NCI-H2196 (cell line): ENCODE results near the gene MICAL3.

ENCODE experiments used
- DNase-seq: peaks from one replicate; lab custom pipeline; 2025; ENCODE audit not compliant: unreplicated experiment; lab: John Stamatoyannopoulos, UW

The MICAL3 gene

DNA sequence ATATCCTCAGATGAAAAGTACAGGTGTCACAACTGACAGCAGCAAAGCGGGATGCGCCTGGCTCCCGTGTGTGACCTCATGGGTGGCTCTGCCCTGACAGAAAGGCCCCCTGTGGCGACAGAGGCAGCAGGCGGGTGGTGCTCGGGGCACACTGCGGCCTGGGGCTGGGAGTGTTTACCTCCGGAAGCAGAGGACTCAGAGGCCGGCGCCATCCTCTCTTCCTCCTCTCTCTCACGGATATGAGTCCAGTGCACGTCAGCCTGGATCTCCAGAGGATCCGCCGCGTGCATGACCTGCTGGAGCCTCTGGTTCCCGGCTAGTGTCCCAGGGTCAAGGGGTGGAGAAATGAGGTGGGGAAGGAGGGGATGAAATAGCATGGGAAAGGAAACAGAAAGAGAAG lies 196.9 kb downstream of the MICAL3 start:
- no peak for DNase-seq

DNA sequence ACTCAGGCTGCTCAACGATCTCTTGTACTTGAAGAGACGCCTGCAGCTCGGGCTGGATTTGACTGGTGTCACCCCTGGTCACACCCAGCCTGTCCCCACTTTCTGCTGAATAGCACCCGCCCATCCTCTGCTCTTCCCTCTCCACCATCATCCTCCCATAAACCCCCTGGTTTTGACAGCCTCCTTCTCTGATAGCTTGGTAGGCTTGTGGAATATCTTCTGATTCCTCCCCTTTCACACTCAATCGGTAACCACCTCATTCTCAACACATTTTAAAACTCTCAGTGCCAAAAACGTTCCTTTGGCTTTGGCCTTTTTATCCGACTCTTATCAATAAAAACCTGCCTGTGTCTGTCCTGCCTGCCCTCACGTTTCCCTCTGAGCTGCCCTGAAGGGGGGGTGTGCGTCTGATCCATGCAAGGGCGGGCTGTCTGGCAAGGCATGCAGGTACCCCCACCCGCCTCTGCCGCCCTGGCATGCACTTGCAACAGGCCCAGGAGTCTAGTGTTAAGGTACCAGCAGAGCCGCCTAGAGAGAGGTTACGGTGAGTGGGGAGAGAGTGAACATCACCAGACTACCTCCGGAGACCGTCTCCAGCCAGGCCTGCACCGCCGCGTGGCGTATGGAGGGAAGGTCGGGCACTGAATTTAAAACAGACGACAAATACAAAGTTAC lies 198.3 kb downstream of the MICAL3 start:
- DNase-seq, result no peak

DNA sequence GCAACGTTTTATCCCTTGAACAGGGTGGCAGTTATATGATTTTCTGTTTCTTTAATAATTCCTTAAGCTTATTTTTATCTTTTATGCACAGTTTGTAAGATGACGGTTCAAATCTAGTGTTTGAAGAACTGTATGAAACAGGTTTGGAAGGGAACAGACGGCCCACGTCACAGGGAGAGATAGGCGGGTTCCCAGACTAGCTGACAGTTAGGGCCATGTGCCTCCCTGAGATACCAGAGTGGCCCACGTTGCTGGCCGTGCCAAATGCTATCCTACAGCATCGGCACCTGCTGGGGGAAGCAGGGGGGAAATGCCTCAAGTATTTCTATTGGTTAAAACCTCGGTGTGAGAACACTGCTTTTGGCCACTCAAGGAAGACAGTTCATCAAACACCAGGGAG lies 199.9 kb downstream of the MICAL3 start:
- DNase-seq, result no peak

DNA sequence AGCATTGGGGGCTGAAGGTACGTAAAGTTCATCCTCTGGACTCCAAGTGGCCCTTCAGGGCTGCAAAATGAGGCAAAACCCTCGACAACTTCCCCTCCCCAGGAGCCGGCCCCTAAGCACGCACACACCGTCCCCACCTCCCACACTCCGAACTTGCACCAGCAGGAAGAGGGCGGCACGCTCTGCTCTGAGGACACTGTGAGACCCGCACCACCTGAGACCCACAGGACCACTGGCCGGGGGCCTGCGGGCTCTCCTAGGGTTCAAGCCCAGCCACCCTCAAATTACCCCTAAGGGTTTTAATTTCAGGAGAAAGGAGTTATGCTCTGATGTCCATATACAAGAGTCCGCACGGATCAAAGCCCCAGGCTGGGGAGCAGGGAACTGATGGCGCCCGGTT lies 200.4 kb downstream of the MICAL3 start:
- no peak for DNase-seq

DNA sequence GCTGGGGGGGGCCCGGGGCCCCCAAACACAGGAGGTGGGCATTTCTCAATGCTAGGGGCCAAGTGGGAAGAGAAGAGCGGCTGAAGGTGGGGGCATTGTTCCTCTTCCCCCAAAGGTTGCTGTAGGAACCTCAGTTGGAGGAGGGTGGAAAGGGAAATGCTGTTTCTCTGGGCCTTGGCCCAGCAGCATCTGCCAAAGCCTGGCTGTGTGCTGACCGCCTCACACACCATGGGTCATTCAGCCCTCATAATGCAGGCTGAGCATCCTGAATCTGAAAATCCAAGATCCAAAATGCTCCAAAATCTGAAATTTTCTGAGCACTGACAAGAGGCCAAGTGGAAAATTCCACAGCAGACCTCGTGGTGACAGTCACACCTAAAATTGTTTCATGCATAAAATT lies 201.1 kb downstream of the MICAL3 start:
- DNase-seq, result no peak

DNA sequence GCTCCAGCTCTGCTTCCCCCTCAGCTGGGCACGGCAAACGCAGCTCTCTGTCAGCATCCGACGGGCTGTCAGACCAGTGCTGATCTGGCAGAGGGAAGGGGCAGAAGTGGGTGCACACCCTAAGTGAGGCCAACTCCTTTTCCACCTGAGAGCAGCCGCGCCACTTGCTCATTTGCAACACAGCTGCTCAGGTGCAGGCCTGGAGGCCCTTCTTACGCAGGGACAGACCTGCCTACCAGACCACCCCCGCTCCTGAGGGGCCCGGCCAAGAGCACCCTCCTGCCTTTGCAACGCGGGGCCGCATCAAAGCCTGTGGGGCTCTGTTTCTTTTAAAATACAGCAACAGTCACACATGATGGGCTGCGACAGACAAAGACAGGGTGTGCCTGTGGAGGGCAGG lies 202.3 kb downstream of the MICAL3 start:
- DNase-seq, result no peak

DNA sequence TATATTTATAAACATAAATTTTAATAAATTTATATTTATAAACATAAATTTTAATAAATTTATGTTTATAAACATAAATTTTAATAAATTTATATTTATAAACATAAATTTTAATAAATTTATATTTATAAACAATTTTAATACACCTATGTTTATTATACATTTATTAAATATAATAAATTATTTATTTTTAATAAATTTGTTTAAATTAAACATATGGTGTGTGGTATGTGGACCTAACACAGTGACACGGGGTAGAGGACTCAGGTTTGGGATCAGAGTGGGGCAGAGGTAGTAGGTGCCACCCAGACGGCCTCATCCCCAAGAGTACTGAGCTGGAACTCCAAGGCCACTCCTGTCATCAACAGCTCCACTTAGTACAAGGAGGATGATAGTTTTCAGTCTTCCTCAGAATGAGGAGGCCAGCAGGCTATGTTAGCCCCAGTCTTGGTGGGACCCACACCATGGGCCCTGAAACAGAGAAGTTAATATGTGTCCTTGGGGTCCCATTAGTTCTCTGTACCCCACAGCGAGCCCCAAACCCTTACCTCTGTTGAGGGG lies 203.4 kb downstream of the MICAL3 start:
- no peak for DNase-seq

DNA sequence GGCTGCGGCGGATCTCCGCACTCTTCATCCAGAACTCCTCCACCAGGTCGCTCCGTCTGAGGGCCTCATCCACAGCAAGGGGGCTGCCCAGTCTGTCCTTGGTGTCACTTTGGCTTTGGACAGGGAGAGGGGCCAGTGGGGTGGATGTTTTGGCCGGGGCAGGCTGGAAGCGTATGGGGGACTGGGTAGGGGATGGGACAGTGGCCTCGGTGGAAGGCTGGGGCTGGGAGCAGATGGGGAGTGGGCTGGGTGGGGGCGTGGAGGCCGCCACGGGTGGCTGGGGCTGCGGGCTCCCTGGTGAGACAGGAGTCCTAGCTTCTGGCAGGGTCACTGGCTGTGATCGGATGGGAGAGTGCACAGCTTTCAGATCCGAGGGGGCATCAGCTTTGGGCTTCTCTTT lies 205.7 kb downstream of the MICAL3 start:
- no peak for DNase-seq

DNA sequence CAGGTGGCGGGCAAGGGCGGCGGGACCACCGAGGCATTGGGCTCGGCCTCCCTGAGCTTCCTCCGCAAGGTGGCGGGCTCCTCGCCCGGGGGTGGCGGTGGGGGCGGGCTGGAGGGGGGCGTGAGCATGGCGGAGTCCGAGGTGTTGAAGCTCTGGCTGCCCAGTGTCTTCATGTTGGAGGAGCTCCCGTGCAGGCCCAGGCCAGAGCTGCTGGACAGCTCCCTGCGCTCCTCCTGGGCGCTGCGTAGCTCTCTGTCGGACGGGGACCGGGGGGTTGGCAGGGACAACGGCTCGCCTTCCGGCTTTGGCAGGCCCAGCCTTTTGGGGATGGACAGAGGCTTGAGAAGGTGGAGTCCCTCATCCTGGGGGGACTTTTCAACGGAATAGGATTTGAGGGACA lies 206.2 kb downstream of the MICAL3 start:
- DNase-seq, result no peak

DNA sequence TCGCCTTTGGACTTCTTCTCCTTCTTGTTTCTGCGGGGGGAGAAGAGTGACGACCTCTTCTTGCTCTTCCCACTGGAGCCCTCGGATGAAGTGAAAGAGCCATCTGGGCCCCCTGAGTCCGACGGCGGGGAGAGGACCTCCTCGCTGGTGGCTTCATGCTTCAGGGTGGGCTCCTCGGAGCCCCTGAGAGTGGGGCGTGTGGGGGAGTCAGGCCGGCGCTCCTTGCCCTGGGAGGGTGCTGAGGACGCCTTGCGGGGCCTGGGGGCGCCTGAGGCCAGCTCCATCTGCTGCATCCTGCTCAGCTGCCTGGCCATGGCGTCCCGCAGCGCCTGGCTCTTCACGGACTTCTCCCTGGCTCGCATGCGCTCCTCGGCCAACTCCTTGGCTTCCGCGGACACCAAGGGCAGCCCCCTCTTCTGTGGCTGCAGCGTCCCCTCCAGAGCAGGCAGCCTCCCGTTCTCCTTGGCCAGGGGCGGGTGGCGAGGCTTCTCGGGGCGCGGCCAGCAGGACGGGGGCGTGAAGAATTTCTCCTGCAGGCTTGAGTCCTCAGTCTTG lies 206.8 kb downstream of the MICAL3 start:
- DNase-seq, result no peak

DNA sequence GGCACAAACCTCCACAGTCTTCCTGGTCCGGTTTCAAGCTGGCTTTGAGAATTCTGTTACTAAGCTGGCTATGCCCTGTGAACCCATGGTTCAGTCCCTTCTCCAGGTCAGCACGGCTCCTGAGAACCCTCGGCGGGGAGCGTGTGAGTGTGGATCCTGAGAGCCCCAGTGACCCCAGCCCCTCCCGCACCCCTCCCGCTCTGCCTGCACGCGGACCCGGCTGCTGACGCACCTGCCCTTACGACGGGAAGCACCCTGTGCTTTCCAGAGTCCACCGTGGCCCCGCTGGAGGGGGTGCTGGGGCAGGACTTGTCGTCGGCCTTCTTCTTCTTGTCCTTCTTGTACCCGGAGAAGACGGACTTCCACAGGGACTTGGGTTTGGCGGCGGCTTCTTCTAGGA lies 207.3 kb downstream of the MICAL3 start:
- no peak for DNase-seq

DNA sequence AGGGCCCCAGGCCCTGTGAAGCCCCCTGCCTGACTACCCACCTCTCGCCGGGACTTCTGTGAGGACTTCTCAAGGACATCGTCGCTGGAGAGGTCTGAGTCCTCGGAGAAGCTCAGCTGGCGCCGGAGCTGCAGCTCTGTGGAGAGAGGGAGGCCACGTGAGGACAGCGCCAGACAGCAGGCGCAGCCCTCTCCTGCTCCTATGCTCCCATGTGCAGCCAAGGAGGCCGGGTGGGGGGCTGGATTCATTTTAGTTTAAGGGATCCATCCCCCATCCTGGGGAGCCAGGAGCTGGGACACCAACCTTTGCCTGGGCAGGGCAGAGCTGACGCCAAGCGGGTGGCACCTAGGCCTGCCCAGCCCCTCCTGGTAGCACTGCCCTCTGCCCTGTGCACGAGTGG lies 207.7 kb downstream of the MICAL3 start:
- DNase-seq, result no peak

DNA sequence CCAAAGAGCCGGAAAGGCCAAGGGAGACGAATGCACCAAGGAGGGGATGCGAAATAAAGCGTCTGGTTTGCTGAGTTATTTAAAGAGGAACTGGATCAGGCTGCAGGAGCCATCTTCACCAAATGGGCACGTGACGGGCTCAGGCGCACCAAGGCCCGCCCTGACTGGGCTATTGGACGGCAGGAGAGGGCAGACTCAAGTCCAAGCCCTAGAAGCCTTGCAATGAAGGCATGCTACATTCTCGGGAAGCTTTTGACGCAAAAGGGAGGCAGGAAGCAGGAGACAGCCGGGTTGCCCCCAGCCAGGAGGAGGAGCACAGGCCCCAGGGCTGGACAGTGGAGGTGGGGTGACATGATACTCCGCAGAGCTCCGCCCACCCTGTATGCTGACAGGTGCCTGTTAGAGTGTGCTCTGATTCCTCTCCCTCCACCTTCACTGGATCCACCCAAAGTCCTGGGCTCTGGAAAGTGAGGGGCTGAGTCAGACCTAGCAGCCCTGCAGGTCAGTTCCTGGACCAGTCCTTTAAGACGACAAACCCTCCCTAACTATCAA lies 208.6 kb downstream of the MICAL3 start:
- DNase-seq, result no peak

DNA sequence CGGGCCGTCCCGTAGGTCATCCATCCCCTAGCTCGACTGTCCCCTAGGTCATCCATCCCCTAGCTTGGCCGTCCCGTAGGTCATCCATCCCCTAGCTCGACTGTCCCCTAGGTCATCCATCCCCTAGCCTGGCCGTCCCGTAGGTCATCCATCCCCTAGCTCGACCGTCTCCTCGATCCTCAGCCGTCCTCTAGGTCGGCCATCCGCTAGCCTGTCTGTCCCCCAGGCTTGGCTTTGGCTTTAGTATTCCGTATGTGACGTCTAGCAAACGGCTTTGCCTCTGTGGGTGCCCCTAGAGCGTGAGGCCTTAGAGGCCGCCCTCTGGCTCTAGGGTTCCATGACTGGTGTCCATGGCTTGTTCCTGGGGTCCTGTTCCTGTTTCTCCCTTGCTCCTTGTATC lies 209.5 kb downstream of the MICAL3 start:
- no peak for DNase-seq

DNA sequence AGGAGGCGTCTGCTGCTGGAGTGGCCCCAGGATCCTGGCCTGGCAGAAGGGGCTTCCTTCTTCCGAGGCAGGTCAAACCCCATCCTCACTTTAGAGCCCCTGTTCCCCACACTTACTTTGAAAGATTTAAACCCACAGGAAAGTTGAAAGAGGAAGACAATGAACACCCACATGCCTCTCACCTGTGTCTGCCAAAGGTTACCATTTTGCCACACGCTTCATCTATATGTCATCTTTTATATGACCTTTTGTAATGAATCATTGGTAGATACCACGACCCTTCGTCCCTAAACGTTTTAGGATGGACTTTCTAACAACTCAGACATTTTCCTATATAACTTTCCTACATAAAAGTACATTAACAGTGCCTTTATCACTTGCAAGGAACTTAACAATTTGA lies 210.3 kb downstream of the MICAL3 start:
- no peak for DNase-seq

DNA sequence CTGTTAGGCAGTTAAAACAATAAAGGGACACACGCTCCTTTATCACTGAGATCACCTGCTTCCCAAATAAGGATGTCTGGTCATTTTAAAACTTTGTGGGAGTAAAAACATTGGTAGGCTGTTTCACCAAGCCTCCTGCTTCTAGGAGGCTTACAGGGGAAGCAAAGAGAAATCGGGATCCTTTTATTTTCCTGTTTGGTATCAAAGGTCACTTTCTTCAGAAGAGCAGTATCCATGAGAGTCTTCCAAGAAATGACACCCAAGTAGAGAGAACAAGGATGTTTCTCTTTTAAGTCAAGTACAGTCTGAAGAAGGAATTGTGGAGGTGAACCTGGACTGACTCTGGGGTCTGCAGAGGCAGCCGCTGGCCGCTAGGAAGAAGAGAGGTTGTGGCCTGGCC lies 213.2 kb downstream of the MICAL3 start:
- DNase-seq, result no peak

DNA sequence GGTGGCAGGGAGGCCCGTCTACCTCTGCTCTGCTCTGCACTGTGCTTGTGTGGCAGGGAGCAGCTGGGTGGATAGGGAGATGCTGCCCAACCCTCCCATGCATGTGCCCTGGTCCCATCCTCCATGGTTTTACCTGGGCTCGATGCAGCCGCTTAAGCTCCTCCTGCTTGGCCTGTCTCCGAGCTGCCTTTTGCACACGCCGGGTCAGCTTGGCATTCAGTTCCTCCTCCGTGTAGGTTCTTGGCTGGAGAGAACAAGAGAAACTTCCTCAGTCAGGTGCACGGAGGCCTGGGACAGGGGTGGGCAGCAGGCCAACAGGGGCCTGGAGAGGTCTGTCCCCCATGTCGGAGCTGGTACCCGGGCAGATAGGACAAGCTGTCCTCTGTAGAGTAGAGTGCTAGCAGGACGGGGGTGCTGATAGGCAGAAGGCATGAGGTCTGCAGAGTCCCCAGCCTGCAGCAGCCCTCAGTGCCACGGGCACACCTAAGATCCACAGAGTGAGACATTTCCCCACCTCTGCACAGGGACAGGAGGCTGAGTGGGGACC lies 213.7 kb downstream of the MICAL3 start:
- no peak for DNase-seq

DNA sequence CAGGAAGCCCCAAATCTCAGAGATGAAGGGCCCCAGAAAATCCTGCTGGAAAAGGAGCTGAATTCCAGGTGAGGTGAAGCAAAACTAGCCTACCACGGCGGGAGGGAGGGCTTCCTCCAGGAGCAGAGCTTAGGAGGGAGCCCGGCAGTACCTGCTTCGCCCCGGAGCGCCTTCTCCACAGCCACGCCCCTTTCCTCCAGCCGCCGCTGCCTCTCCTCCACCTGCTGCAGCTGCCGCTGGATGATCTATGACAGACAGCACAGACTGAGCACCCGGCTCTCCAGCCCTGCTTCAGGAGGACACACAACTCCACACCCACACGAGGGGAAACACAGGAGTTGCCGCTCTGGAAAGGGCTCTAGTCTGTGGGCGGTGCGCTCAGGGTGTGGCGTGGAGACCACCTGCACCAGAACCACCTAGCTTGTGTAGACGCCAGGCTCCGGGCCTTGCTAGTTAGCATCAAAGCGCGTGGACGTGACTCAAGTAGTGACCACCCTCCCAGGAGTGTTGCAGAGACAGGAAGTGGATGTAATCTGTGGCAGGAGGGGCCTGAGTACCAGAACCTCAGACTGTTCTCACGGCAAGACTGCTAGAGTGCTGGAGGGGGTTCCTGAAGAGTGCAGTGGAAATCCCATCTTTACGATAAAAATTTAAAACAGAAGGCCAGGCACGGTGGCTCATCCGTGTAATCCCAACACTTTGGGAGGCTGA lies 215.5 kb downstream of the MICAL3 start:
- DNase-seq, result no peak

DNA sequence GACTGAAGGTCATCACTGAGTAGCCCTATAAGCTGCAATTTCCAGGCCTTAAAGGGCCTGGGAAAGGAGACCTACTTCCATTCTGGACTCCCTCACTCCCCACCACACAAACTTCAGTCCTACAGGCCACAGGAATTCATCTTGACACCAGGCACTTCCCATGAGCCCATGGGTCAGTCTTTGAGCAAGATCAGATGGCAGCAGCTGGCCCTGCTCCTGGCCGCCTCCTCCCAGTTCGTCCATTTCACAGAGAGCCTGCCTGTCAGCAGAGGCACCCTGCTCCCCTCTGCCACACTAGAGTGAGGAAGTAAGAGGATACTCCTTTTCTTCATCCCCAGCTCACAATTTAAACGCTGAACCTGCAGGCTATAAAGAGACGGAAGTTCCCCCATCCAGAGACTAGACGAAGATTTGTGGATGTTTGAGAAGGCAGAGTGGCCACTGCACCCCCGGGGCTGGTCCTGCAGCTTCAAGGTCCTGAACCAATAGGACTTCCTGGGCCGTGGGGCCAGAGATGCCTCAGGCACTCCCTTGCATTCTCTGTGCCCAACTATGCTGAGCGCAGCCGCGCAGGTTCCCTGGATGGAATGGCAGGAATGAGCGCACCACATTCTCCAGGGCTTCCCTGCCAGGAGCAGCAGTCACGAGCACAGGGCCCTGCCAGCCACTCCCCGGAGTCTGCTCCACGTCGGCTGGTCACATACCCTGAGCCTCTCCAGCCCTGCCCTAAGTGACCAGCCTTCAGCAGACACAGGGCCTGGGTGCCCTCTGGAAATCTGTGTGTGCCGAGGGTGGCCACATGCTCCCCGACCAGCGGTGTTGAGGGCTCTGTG lies 216.6 kb downstream of the MICAL3 start:
- no peak for DNase-seq

DNA sequence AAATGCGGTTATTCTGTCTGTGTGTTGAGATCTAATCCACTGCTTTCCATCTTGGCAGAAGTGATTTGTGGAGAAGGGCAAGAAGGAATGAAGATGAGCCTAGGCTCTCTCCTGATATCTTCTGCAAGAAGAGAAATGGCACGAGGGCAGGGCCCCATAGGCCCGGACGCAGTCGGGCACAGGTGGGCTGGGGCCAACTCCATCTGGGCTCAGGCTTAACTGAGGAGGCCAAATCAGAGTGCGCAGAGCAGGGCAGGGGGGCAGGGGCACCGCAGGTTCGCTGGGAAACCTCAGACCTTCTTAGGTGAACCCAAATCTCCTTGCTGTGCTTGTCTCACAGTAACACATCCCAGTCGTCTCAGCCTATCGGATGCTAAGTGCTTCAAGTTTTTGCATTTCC lies 217.3 kb downstream of the MICAL3 start:
- DNase-seq, result no peak

DNA sequence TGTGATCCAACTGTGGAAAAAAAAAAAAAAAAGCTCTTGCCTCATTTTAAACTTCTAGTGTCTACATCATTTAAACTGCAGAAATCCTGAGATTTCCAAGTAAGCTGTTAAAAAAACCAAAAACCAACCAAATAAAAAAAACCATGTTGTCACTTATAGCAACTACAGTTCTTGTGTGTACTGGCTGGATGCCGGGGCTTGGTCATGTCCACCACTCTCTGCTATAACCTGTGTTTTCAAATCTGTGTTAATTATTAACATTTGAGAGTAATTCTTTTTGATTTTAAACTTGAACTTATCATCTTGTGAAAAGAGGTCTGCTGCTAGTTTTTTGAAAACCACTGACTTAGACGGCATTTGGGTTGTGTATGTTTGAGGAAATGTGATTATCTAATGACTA lies 217.9 kb downstream of the MICAL3 start:
- DNase-seq, result no peak
